CD1c-positive myeloid dendritic cell (primary cell): Measurements from ENCODE around the gene REG1B.
"Not testable (repeated sequence)": the region's sequence is repeated elsewhere in the genome, so short reads cannot be mapped to it uniquely, and the experiment has no call there.

Experiments used
- DNase-seq: peaks from one replicate; pipeline ENCODE4 v3.0.0-alpha.2; 2016; ENCODE audit errors: extremely low spot score

Gene REG1B

GRCh38 chr2:79084495-79085135 is 3.2 kb downstream of the REG1B start:
- DNase-seq, result no peak

DNA sequence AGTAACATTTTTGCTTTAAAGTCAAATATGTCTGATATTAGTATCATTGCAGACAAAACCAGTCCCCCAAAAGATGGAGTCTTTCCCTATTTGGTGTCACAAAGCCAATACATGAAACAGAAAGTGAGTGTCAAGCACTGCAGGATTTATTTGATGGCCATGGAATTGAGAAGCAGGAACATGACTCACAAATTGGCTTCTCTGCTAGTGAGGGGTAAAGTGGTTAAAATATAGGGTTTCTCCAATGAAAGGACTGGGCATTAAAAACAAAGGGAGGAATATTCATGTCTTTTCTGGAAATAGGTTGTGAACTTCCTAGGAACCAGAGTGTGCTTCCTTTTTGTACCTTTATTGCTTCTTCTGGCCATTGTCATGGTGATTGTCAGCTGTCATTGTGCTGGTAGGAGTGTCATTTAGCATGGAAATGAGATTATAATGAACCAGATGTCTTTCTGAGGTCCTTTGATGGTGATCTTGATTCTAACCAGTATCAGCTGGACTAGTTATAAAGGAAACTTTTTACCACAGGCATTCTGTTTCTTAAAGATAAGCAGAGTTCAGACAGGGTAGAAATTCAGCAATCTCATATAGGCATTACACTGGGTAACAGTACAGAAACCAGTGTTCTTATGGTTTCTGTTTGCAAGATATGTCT is 4.1 kb downstream of the REG1B start:
- no peak for DNase-seq

DNA sequence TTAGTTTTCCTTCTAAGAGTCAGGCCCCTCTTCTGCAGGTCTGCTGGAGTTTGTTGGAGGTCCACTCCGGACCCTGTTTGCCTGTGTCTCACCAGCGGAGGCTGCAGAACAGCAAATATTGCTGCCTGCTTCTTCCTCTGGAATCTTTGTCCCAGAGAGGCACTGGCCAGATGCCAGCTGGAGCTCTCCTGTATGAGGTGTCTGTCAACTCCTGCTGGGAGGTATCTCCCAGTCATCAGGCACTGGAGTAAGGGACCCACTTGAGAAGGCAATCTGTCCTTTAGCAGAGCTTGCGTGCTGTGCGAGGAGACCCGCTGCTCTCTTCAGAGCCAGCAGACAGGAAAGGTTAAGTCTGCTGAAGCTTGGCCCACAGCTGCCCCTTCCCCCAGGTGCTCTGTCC is 4.8 kb downstream of the REG1B start:
- DNase-seq, result no peak

DNA sequence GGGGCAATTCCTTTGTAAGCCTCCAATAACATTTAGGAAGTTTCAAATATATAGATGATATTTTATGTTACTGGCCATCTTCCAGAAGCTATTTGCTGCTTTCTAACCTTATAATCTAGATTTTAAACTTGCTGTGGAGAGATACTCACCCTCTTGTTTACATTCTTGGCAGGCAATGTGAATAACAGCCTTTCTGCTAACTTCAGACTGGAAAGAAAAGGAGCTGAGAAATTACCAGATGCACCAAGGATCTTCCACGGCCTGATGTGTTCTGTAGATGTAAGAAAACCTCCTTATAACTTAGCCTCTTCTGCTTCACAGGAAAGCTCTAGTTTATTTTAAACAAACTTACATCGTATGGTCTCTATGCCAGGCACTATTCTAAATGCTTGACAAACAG is 16.7 kb downstream of the REG1B start:
- DNase-seq, result no peak

DNA sequence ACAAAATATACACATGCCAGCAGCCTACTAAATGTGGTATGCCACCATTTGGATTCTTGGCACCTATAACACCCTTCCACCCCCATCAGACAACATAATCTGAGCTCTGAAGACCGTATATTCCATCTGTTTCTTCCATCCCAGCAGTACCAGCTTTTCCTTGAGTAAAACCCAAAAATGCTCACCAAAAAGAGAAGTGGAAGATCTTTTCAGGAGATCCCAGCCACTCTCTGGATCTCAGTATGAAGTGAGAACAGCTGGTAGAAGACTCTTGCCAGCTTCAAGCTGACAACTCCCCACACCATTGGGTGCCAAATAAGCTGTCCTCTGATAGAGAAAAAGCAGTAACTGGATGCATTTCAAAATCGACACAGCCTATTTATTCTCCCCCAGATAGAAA is 22.6 kb downstream of the REG1B start:
- no peak for DNase-seq

- not testable (repeated sequence) for DNase-seq
Measured at GRCh38 chr2:79054769-79055168, 33.0 kb downstream of the REG1B start.

GRCh38 chr2:79053486-79053885 is 34.3 kb downstream of the REG1B start:
- DNase-seq, result not testable (repeated sequence)

- no peak for DNase-seq
Measured at GRCh38 chr2:79041032-79041448, 46.8 kb downstream of the REG1B start.

DNA sequence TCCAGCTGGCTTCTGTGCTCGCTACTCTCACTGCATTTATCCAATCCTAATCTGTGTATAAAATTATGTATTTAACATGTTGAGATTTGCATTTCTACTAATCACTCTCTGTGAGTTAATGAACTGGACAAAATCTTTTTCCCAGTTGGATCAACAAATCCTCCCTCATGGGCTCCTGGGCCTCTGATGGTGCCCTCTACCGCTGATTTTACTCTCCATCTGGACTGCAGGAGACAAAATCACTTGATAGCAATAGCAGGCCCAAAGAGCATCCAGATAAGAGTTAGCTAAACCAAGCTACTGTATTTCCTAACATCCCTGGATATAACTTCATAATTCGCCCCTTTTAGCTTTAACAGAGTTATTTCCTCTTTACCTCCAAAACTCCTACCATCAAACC is 47.8 kb downstream of the REG1B start:
- DNase-seq, result no peak
